HG03469 (cell line): ENCODE data around the gene RNF115.

Experiments
- ATAC-seq: cut with Tn5 transposase; IDR thresholded peaks from one replicate; pipeline ENCODE4 v1.9.1; 2021; ENCODE audit warnings: mild to moderate bottlenecking, moderate library complexity, moderate number of reproducible peaks; ENCODE audit not compliant: unreplicated experiment

Gene RNF115

DNA sequence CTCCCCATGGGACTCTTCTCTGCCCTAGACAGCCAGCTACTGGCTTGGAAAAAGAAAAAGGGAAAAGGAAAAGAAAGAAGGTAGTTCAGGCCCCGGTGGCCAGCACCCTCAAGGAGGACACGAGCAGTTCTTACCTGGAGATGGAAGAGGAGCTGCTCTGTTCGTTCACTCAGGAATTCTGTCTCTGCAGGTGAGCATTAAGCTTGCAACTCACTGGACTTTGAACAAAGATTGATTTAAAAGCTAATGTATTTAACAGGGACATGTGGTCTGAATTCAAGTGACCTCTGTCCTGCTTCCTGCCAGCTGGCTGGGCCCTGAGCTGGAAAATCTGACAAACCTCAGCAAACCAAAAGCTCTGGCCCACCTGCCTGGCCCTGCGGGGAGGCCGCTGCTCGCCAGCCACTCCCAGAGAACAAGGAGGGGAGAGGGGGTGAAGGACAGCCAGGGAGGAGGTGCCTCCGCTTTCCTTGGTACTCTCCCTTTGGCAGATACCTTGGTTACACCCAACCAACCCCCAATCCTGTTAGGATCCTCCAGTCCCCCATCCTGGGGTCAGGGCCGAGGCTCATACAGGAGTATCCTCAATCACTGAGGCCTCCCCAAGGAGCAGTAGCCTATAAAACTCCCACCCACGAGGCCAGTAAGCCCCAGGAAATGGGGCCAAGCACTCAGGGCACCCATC, 116.6 kb downstream of the RNF115 start, which contains the start of gene PDZK1:
TSS of gene PDZK1 (minus strand) at position 186 of the 685 bp plus-strand sequence. CDS start 19,347 bp downstream, outside the sequence.
- ATAC-seq, result no peak

DNA sequence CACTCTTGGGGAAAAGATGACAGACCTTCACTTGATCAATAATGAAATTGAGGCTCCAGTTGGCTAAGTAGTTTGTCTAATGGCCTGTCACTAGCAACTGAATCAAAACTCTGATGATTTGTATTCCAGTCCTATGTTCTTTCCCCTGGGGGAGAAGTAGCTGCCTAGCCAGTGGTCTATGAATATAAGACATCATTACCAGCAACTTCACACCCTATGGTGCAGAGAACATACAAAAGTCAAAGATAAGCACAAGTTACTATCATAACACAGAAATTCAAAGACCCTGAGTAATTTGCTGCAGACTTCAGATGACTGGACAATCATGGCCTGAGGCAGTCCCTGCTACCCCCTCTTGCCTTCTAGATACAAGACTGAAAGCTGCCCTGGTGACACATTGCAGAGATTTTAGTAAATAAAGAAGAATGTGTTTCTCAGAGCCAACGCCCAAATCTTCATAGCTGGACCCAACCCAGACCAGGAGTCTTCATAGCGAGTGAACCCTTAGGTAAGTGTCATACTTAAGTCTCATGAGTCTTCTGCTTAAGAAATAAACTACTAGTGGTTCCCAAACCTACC, 117.7 kb downstream of the RNF115 start:
- ATAC-seq, result no peak

DNA sequence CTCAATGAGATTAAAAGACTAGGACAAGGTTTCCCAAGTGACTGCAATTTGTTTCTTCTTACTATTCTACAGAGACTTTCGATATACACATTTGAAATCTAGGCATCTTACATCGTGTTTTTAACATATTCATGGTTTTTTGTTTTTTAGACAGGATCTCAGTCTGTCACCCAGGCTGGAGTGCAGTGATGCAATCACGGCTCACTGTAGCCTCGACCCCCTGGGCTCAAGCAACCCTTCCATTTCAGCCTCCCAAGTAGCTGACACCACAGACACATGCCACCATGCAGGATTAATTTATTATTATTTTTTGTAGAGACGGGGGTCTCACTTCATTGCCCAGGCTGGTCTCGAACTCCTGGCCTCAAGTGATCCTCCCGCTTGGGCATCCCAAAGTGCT, 118.3 kb downstream of the RNF115 start:
- no peak for ATAC-seq

DNA sequence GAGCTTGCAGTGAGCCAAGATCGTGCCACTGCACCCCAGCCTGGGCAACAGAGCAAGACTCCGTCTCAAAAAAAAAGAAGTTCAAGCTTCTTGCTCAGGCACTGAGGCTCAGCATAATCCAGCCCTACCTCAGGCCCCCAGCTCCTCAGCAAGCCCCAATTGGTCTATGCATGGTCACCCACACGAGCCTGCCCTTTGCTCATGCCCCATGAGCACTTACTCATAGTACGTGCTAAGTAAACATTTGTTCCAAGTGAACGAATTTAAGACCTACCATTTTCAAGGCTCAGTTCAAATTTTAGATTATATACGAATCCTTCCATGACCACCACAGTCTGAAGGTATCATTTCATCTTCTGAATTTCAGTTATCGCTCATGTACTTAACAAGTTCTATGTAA, 121.1 kb downstream of the RNF115 start:
- no peak for ATAC-seq

DNA sequence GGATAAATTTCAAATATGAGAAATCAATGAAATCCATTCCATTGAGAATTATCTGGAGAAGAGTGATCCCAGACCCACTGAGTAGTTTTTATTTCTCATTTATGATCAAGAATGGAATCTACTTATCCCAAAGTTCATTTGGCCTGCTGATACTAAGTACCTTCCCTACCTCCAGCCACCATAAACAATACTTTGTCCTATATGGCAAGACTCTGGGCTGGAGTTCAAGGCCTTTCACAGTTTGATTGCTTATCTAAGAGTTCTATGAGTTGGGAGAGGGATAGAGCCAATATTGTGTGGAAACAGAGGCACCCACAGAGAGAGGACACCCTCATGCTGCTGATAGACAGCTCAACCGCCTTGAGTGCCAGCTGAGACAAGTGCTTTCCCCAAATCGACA, 121.8 kb downstream of the RNF115 start:
- ATAC-seq, result no peak

DNA sequence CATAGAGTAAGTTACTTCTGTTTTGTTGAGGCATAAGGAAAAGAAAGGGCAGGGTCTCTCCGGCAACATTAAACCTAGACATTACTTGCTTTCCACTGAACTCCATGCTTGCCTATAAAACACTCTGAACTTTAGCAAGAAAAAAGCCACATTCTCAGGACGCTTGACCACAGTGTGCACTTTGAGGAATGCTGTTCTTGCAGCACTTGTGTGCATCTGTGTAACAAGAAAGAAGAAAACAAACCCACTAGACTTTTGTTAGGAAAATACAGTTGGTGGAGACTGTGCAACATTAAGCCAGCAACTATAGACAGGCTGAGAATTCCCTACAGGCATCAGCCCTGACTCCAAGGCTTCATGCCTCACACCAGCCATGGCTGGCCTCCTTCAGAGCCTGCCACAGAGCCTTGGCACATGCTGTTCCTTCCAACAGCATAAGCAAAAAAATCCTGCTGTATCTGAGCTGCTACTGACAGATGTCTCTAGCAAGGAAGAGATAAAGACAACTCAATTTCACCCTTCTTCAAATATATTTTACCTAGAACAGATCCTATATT, 122.5 kb downstream of the RNF115 start:
- ATAC-seq, result no peak

DNA sequence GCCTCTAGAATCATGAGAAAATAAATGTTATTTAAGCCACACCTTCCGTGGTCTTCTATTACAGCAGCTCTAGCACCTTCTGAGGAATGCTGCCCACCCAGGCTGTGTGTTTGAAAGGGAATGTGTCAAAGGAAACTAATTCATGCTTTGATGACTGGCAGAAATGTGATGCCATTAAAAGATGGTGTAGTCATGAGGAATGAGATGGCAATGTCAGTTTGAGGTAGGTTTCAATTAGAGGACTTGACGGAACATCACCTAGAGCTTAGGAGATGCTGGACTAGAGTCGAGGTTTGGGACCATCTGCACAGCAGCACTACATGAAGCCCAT, 127.3 kb downstream of the RNF115 start:
- ATAC-seq, result no peak

DNA sequence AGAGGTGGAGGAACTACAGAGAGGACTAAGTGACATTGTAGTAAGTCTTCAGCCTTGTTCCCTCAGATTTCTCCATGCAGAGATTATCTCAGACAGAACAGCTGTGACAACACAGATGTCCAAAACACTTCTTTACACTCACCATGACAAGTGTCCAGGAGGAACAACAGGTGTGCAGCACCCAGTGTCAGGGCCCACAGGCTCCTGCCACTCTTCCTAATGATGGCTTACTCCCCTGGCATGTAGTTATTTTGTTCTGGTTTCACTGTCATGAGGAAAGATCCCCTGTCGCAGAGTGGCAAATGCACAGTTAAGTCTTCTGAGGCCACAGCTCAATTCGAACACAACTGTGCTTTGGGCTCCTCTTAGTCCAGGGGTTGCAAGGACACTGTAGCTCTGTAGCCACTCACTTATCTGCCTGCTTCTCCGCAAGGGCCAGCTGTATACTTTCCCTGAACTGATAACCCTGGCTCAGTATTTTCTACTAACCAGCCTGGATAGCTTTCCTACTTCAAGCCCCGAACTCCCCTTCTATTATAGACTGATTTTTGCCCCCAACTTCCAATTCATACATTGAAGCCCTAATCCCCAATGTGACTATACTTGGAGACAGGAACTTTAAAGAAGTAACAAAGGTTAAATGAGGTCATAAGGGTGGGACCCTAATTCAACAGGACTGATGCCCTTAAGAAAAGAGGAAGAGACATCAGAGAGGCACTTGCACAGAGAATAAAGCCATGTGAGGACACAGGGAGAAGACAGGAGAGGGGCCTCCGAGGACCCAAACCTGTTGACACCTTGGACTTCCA, 127.9 kb downstream of the RNF115 start:
- ATAC-seq, result no peak

DNA sequence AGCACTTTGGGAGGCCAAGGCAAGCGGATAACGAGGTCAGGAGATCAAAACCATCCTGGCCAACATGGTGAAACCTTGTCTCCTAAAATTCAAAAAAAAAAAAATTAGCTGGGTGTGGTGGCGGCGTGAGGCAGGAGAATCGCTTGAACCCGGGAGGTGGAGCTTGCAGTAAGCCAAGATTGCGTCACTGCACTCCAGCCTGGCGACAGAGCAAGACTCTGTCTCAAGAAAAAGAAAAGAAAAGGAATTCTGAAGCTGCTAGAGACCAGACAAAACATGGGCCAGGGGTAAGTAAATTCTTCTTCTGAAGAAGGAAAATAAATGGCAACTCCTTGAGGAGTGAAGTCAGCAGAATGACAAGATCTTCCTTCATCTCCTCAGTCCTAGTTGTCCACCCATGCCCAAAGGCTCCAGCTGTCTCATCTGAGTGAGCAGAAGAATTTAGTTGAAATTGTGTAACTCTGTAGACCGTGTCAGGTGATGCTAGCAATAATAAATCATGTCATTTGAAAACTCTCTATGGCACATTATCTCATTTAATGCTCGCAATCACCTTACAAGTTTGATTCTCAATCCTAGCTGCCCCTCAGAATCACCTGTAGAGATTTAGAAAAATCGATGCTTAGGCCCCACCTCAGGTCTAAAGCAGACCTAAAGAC, 131.0 kb downstream of the RNF115 start:
- ATAC-seq, result no peak

DNA sequence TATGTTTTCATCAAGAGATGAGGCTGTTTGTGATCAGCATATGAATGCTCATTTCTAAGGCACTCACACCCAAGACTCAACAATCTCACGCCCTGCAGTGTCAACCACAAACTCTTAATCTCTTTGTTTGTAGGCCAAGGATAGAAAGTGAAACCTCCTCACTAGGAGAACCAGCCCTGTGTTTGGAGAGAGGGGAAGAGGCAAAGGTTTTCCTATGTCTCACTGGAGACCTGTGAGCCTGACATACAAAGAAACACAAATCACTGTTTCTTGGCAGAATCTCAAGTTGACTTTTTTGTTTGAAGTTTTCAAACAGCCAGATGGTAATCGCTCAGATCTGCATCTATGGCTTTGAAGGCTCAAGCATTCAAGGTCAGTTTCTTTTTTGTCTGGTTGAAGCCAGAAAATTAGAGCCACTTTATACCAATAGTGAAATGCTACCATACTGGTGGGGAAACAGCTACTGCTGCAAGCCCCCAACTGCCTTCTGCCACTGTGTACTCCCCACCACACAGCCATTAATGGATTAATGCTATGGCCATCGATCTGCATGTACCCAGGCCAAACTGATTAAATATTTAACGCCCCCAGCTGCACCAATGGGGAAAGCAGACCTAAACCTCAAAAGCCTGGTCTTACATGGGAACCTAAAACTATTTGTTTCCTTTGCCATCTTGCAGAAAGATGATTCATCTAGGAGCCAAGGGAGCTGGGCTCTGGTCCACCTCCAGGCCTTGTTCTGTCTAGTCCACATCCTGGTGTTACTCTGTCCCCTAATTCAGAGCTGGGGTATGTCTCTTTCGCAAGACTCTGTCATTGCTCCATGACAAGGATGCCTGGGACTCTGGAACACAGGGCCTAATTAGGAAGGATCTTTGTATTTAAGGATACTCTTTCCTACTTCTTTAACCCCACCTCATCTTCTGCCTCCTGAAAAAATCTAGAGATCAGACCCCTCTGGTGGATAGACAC, 133.0 kb downstream of the RNF115 start:
- ATAC-seq, result peak; percentile 87

DNA sequence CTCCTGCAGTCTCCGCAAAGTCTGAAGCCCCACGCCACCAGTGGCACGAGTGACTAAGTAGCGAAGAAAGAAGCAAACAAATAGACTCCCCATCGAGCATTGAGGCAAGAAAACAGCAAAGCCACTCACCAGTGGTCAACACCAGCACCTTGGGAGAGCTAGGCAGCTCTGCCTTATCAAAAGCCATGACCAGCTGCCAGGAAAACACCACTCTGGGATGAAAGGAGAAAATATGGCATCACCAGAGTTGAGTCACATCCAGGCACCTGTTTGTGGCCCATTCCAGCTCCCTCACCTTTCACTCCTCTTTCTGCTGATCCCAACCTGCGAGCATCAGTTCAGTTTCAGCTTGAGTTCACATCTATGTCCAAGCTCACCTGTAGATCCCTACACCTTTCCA, 134.0 kb downstream of the RNF115 start:
- no peak for ATAC-seq

DNA sequence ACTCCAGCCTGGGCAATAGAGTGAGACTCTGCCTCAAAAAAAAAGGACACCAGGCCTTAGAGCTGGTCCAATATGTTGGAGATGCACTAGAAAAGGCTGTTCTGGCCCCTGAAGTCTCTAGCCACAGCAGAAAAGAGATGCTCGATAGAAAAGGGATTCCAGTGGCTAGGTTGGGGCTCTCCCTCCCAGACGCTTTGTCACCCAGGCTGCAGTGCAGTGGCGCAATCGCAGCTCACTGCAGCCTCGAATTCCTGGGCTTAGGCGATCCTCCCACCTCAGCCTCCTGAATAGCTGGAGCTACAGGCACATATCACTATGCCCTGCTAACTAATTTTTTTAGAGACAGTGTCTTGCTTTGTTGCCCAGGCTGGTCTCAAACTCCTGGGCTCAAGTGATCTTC, 135.0 kb downstream of the RNF115 start:
- no peak for ATAC-seq
